Measurements from ENCODE around the gene CSH1. TPM values are rescaled to one million over a fixed set of nuclear protein-coding genes. Genes with fewer than 3 reads are reported as not detected.
"Not testable (repeated sequence)": the region's sequence is repeated elsewhere in the genome, so short reads cannot be mapped to it uniquely, and the experiment has no call there.

The CSH1 gene
- total RNA-seq, 1 experiment from 2014 or later, result not detected

GRCh38 chr17:63881337-63881736, 15.0 kb downstream of the CSH1 start:
- not testable (repeated sequence) for H4K91ac ChIP-seq (ENCODE audit: insufficient read length, low read depth, low read length); H3K36me3 Mint-ChIP-seq (ENCODE audit: insufficient read depth in 1 of 3, low read depth in 3 of 3); H4K20me1 ChIP-seq (ENCODE audit: control insufficient read depth, insufficient read depth, insufficient read length); H2BK5ac ChIP-seq (ENCODE audit: insufficient read length, low read length); H4K5ac ChIP-seq (ENCODE audit: insufficient read length, low read depth, low read length); H3K18ac ChIP-seq (ENCODE audit: insufficient read length, low read depth, low read length); H3K14ac ChIP-seq (ENCODE audit: insufficient read depth, low read length); H3K56ac ChIP-seq (ENCODE audit: insufficient read length, low read depth, low read length); H2BK20ac ChIP-seq (ENCODE audit: low read depth, low read length, poor library complexity, severe bottlenecking); H2AK5ac ChIP-seq (ENCODE audit: insufficient read length, low read length); H3K4ac ChIP-seq (ENCODE audit: low read depth, low read length); H3K9me3 Mint-ChIP-seq; H3K79me1 ChIP-seq (ENCODE audit: insufficient read depth, low read depth, low read length, poor library complexity, severe bottlenecking); H3K23me2 ChIP-seq (ENCODE audit: insufficient read length, low read depth, low read length, poor library complexity, severe bottlenecking); H3K27me3 Mint-ChIP-seq (ENCODE audit: low read depth); H2BK15ac ChIP-seq (ENCODE audit: low read depth, low read length); H3K79me2 ChIP-seq (ENCODE audit: insufficient read depth, low read length); H2BK12ac ChIP-seq (ENCODE audit: insufficient read length, low read depth, low read length); H3K23ac ChIP-seq (ENCODE audit: insufficient read length, low read depth, low read length); H3K4me3 Mint-ChIP-seq; H3K4me1 ChIP-seq (ENCODE audit: insufficient read depth, low read length); H3K9me3 ChIP-seq (ENCODE audit: control insufficient read depth, low read depth, low read length); H2BK120ac ChIP-seq (ENCODE audit: low read depth, low read length, poor library complexity, severe bottlenecking); H4K8ac ChIP-seq (replicated peaks; ENCODE audit: insufficient read length, low read depth, low read length); H3T11ph ChIP-seq (ENCODE audit: low read length); H3K27me3 ChIP-seq (ENCODE audit: insufficient read depth, low read length); H3K27ac ChIP-seq (ENCODE audit: insufficient read length, low read depth, low read length)
- TF ChIP-seq CTCF (conservative IDR thresholded peaks at IDR 0.05), result peak; percentile 56
- Histone ChIP-seq H3K4me2 (ENCODE audit: insufficient read depth, insufficient read length, low read length) (peak overlapping the region; percentile 20), H3K9ac (ENCODE audit: extremely low read depth, insufficient read length, low read length) (peak overlapping the region; percentile 36), H2AFZ (ENCODE audit: low read length) (peak overlapping the region; percentile 42)
- Mint-ChIP-seq H3K4me1 (peaks cover 13 to 16% of the 10 kb centered on the region in 2 experiments), H3K27ac (peak overlapping the region in 1 of 3 experiments; percentile 76; a peak in 1 of 7 replicates)
- DNase-seq, result peak; percentile 95
- no CpG with 5 or more reads among the region's 11 CpGs for WGBS (ENCODE audit: extremely low coverage, insufficient read length, low lambda C conversion rate)
